Liver (tissue), 9 donors: ENCODE data around the gene JAG2. TPM values are rescaled to one million over a fixed set of nuclear protein-coding genes. Genes with fewer than 3 reads are reported as not detected.

Experiments used
- DNase-seq: peaks from one replicate; pipeline ENCODE4 v3.0.0-alpha.2; 2017; ENCODE audit warnings: low spot score
- H3K27ac ChIP-seq, 2 donors: one replicate each; pipeline ENCODE4 v1.7.0; 2013; ENCODE audit warnings: inconsistent platforms in 2 of 2, low read length in 2 of 2, control low read depth in 1 of 2, low read depth in 1 of 2, mild to moderate bottlenecking in 1 of 2
- H3K27me3 ChIP-seq, 4 donors: one replicate each; pipeline versions ENCODE4 v1.6.1 to v1.7.0; 2013; ENCODE audit warnings: low read length in 3 of 4, inconsistent platforms in 1 of 4, mild to moderate bottlenecking in 1 of 4, moderate library complexity in 1 of 4; ENCODE audit not compliant: control insufficient read depth in 4 of 4, insufficient read depth in 4 of 4
- H3K36me3 ChIP-seq, 4 donors: one replicate each; pipeline versions ENCODE4 v1.6.1 to v1.7.0; 2013; ENCODE audit warnings: low read length in 3 of 4, mild to moderate bottlenecking in 3 of 4, low read depth in 1 of 4, moderate library complexity in 1 of 4; ENCODE audit not compliant: control insufficient read depth in 4 of 4, insufficient read depth in 3 of 4
- H3K4me1 ChIP-seq, 4 donors: one replicate each; pipeline versions ENCODE4 v1.6.1 to v1.7.0; 2013; ENCODE audit warnings: low read length in 3 of 4, mild to moderate bottlenecking in 3 of 4, moderate library complexity in 1 of 4; ENCODE audit not compliant: control insufficient read depth in 4 of 4, insufficient read depth in 4 of 4
- H3K4me3 ChIP-seq, 3 donors: one replicate each; pipeline versions ENCODE4 v1.6.1 to v1.7.0; 2013; ENCODE audit warnings: low read length in 3 of 3, control low read depth in 1 of 3, low read depth in 1 of 3, mild to moderate bottlenecking in 1 of 3
- H3K9ac ChIP-seq, 2 donors: one replicate each; pipeline ENCODE4 v1.7.0; 2013; ENCODE audit warnings: low read length in 2 of 2, mild to moderate bottlenecking in 2 of 2, moderate library complexity in 2 of 2, control low read depth in 1 of 2, low read depth in 1 of 2
- H3K9me3 ChIP-seq, 4 donors: one replicate each; pipeline versions ENCODE4 v1.6.1 to v1.7.0; 2013; ENCODE audit warnings: low read length in 3 of 4; ENCODE audit not compliant: control insufficient read depth in 4 of 4
- ATF3 ChIP-seq: IDR thresholded peaks from 2 replicates; pipeline ENCODE4 v1.6.1; 2016; ENCODE audit warnings: antibody characterized with exemption
- EGR1 ChIP-seq, 2 donors: IDR thresholded peaks; 2 replicates each; pipeline ENCODE4 v1.6.1; 2016 to 2018; ENCODE audit warnings: antibody characterized with exemption in 2 of 2, low read depth in 2 of 2
- FOXA1 ChIP-seq: IDR thresholded peaks from 2 replicates; pipeline ENCODE4 v1.6.1; 2016; ENCODE audit warnings: antibody characterized with exemption
- FOXA2 ChIP-seq: IDR thresholded peaks from 2 replicates; pipeline ENCODE4 v1.6.1; 2016; ENCODE audit warnings: antibody characterized with exemption
- GABPA ChIP-seq, 2 donors: IDR thresholded peaks in 1 of 2; conservative IDR thresholded peaks in 1 of 2; 2 replicates each; pipeline ENCODE4 v1.6.1; 2016; ENCODE audit warnings: antibody characterized with exemption in 2 of 2, mild to moderate bottlenecking in 1 of 2, moderate library complexity in 1 of 2
- HNF4A ChIP-seq, 2 donors: conservative IDR thresholded peaks; 2 replicates each; pipeline ENCODE4 v1.6.1; 2016; ENCODE audit warnings: antibody characterized with exemption in 2 of 2, mild to moderate bottlenecking in 2 of 2
- HNF4G ChIP-seq: IDR thresholded peaks from 2 replicates; pipeline ENCODE4 v1.6.1; 2016; ENCODE audit warnings: antibody characterized with exemption
- JUND ChIP-seq, 2 donors: IDR thresholded peaks; 2 replicates each; pipeline ENCODE4 v1.6.1; 2016; ENCODE audit warnings: antibody characterized with exemption in 2 of 2
- NR2F2 ChIP-seq: IDR thresholded peaks from 2 replicates; pipeline ENCODE4 v1.6.1; 2016; ENCODE audit warnings: antibody characterized with exemption
- RAD21 ChIP-seq, 2 donors: IDR thresholded peaks; 2 replicates each; pipeline ENCODE4 v1.6.1; 2016; ENCODE audit warnings: antibody characterized with exemption in 2 of 2, mild to moderate bottlenecking in 2 of 2
- RXRA ChIP-seq, 2 donors: IDR thresholded peaks; 2 replicates each; pipeline ENCODE4 v1.6.1; 2017 to 2018; ENCODE audit warnings: antibody characterized with exemption in 2 of 2, mild to moderate bottlenecking in 1 of 2
- TAF1 ChIP-seq: conservative IDR thresholded peaks from 2 replicates; pipeline ENCODE4 v1.6.1; 2016; ENCODE audit warnings: antibody characterized with exemption, mild to moderate bottlenecking
- YY1 ChIP-seq: IDR thresholded peaks from 2 replicates; pipeline ENCODE4 v1.6.1; 2016; ENCODE audit warnings: antibody characterized with exemption, mild to moderate bottlenecking
- WGBS: extraction: QIAGEN DNeasy Blood & Tissue Kit; methylation state at CpG from one replicate; pipeline ENCODE4 v1.1.7; 2013; 5-methylcytosine and 5-hydroxymethylcytosine counted together
- polyA plus RNA-seq, 2 donors: library from polyadenylated mRNA; stranded (reverse) in 1 of 2; unstranded in 1 of 2; fragments of 200-250 nt in 1 of 2; fragments of >200 nt in 1 of 2; fragmentation: Nextera tagmentation in 1 of 2; extraction: Ambion mirVana in 1 of 2; gene quantifications; one replicate each; pipeline versions ENCODE4 v1.2.1 to v1.2.3, GENCODE V29; 2013 to 2015
- total RNA-seq, 2 donors: library from RNA; depleted of rRNA; stranded (reverse); fragments of >200 nt; gene quantifications; one replicate each; pipeline ENCODE4 v1.2.3, GENCODE V29; 2014
- TF ChIP-seq, protein P1 (sequence below): IDR thresholded peaks from 2 replicates; pipeline ENCODE4 v1.6.1; 2016; ENCODE audit warnings: antibody characterized with exemption
- TF ChIP-seq, protein P2 (sequence below): IDR thresholded peaks from 2 replicates; pipeline ENCODE4 v1.6.1; 2016; ENCODE audit warnings: antibody characterized with exemption
- donor health status: healthy.
- donor health status: healthy.
- donor health status: healthy.
- donor health status: healthy.
- donor health status: healthy.

Gene JAG2
- total and polyA plus RNA-seq, 4 donors = 0.24 to 1.0 (median 0.54) TPM

DNA sequence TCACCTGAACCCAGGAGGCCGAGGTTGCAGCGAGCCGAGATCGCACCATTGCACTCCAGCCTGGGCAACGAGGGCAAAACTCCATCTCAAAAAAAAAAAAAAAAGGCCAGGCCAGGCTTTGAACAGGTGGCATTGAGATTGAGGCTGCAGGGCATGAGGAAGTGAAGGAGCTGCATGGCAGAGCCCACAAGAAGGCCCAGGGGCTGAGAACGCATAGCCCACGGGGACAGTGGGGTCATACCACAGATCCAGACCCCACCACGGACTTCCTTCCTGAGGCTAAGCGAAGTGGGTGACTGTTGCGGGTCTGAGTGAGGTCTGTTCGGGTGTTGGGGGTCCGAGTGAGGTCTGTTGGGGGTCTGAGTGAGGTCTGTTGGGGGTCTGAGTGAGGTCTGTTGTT lies 7.8 kb downstream of the JAG2 start:
- Histone ChIP-seq H3K27ac (no peak overlapping the region), H3K4me1 (peaks cover 0 to under 1% (median 0%) of the 10 kb centered on the region in 4 donors), H3K36me3 (no peaks in the 10 kb centered on the region), H3K9me3 (no peaks in the 10 kb centered on the region), H3K27me3 (no peaks in the 10 kb centered on the region), H3K9ac (no peak overlapping the region), H3K4me3 (no peak overlapping the region)
- TF ChIP-seq HNF4G = no peak
- no peak for TF ChIP-seq TAF1
- TF ChIP-seq ATF3 = no peak
- TF ChIP-seq, protein P1, sequence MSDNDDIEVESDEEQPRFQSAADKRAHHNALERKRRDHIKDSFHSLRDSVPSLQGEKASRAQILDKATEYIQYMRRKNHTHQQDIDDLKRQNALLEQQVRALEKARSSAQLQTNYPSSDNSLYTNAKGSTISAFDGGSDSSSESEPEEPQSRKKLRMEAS = no peak
- no peak for TF ChIP-seq YY1
- no peak for TF ChIP-seq FOXA2
- no peak for TF ChIP-seq NR2F2
- no peak for TF ChIP-seq FOXA1
- TF ChIP-seq RAD21 (IDR thresholded peaks at IDR 0.05) = no peak
- no peak for TF ChIP-seq EGR1 (IDR thresholded peaks at IDR 0.05; ENCODE audit: low read depth in 2 of 2)
- no peak for TF ChIP-seq HNF4A (conservative IDR thresholded peaks at IDR 0.05)
- no peak for TF ChIP-seq GABPA (IDR thresholded peaks at IDR 0.05 in 1 of 2, conservative IDR thresholded peaks at IDR 0.05 in 1 of 2)
- no peak for TF ChIP-seq RXRA (IDR thresholded peaks at IDR 0.05)
- no peak for TF ChIP-seq JUND (IDR thresholded peaks at IDR 0.05)
- WGBS = 80% methylated on average over 12 of the region's 12 CpGs
- DNase-seq = no peak

DNA sequence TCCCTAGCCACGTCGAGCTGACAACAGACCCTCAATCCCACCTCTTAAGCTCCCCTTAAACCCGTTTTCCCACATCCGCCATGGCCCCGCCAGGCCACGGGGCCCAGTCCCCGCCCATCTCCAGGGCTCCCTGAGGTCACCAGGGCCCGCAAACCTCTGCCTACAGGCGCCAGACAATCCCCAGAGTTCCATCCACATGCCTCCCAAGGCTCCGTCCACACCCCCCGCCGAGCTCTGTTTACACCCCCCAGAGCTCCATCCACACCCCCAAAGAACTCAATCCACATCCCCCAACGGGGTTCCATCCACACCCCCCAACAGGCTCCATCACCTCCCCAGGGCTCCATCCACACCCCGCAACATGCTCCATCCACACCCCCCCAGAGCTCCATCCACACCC lies 9.2 kb downstream of the JAG2 start:
- Histone ChIP-seq H3K9me3 (no peaks in the 10 kb centered on the region), H3K27me3 (no peaks in the 10 kb centered on the region), H3K9ac (no peak overlapping the region), H3K4me1 (peaks cover 3 to 9% (median 7%) of the 10 kb centered on the region in 4 donors), H3K36me3 (no peaks in the 10 kb centered on the region), H3K4me3 (no peak overlapping the region), H3K27ac (no peak overlapping the region)
- WGBS = 79% methylated on average over 14 of the region's 14 CpGs
- no peak for TF ChIP-seq NR2F2
- no peak for DNase-seq

GRCh38 chr14:105158794-105159193 lies 9.8 kb downstream of the JAG2 start:
- Histone ChIP-seq H3K4me1 (peaks cover 3 to 9% (median 7%) of the 10 kb centered on the region in 4 donors), H3K9ac (no peak overlapping the region), H3K36me3 (no peaks in the 10 kb centered on the region), H3K27ac (no peak overlapping the region), H3K4me3 (no peak overlapping the region), H3K27me3 (no peaks in the 10 kb centered on the region), H3K9me3 (no peaks in the 10 kb centered on the region)
- TF ChIP-seq HNF4G = no peak
- TF ChIP-seq ATF3 = no peak
- TF ChIP-seq RAD21 (IDR thresholded peaks at IDR 0.05) = no peak
- 83% methylated on average over 12 of the region's 12 CpGs for WGBS
- no peak for DNase-seq

DNA sequence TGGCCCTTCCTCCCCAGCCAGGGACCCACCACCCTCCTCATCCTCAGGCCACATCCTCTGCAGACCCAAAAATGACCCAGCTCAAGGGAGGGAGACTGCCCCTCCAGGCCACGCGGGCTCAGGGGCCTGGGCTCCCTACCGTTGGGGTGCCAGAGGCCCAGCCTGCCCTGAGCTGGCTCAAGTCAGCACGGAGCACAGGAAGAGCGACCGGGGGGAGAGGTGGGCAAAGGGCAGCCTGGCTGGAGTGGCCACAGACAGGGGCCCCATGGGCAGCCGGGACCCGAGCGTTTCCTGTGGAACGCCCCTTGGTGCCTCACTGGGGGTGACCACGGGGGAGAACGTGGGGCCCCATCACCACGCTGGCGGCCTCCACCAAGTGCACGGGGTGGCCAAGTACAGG lies 10.7 kb downstream of the JAG2 start:
- H3K9ac ChIP-seq = no peak overlapping the region
- no peak overlapping the region for H3K27ac ChIP-seq
- whole genome bisulfite sequencing = 89% methylated on average over 15 of the region's 15 CpGs
- TF ChIP-seq RXRA (IDR thresholded peaks at IDR 0.05) (no peak), RAD21 (IDR thresholded peaks at IDR 0.05) (no peak)
- TF ChIP-seq, protein P2, sequence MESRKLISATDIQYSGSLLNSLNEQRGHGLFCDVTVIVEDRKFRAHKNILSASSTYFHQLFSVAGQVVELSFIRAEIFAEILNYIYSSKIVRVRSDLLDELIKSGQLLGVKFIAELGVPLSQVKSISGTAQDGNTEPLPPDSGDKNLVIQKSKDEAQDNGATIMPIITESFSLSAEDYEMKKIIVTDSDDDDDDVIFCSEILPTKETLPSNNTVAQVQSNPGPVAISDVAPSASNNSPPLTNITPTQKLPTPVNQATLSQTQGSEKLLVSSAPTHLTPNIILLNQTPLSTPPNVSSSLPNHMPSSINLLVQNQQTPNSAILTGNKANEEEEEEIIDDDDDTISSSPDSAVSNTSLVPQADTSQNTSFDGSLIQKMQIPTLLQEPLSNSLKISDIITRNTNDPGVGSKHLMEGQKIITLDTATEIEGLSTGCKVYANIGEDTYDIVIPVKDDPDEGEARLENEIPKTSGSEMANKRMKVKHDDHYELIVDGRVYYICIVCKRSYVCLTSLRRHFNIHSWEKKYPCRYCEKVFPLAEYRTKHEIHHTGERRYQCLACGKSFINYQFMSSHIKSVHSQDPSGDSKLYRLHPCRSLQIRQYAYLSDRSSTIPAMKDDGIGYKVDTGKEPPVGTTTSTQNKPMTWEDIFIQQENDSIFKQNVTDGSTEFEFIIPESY = no peak
- no peaks in the 10 kb centered on the region for H3K9me3 ChIP-seq
- no peak for DNase-seq
- no peaks in the 10 kb centered on the region for H3K36me3 ChIP-seq
- peaks cover 3 to 9% (median 7%) of the 10 kb centered on the region in 4 donors for H3K4me1 ChIP-seq
- H3K27me3 ChIP-seq = no peaks in the 10 kb centered on the region
- H3K4me3 ChIP-seq = no peak overlapping the region
